SK-N-SH (cell line): Measurements from ENCODE around the gene IZUMO4.

ENCODE experiments used
- CTCF ChIP-seq: fragments of 200-600 bp; sonication (generic); IDR thresholded peaks from 2 replicates; pipeline ENCODE4 v1.6.1; 2017; ENCODE audit warnings: antibody characterized with exemption, mild to moderate bottlenecking, moderate library complexity
- ELF1 ChIP-seq: IDR thresholded peaks from 2 replicates; pipeline ENCODE4 v1.4.0; 2012
- EZH2phosphoT487 ChIP-seq: fragments of 200-600 bp; sonication (generic); IDR thresholded peaks from 2 replicates; pipeline ENCODE4 v1.6.1; 2017; ENCODE audit warnings: low read depth, mixed run types, mild to moderate bottlenecking, antibody characterized with exemption, moderate library complexity, borderline replicate concordance
- NRF1 ChIP-seq: IDR thresholded peaks from 2 replicates; pipeline ENCODE4 v1.6.1; 2012; ENCODE audit warnings: low read depth, mild to moderate bottlenecking, low read length

- TF ChIP-seq CTCF (no peak), ELF1 (no peak), NRF1 (no peak), EZH2phosphoT487 (no peak)
These were observed 19.3 kb upstream of the IZUMO4 start for GRCh38 chr19:2077398-2077797.
